NCI-H128 (cell line): ENCODE measurements around the gene CHMP4B.

ENCODE experiments used
- DNase-seq: peaks from one replicate; lab custom pipeline; 2025; ENCODE audit not compliant: unreplicated experiment; lab: John Stamatoyannopoulos, UW

The CHMP4B gene

GRCh38 chr20:33859751-33860150, 48.6 kb downstream of the CHMP4B start:
- no peak for DNase-seq

GRCh38 chr20:33861458-33861857, 50.3 kb downstream of the CHMP4B start:
- DNase-seq = no peak

GRCh38 chr20:33862709-33863403, 51.7 kb downstream of the CHMP4B start:
- peak; percentile 5 for DNase-seq

GRCh38 chr20:33863440-33864323, 52.5 kb downstream of the CHMP4B start:
- DNase-seq = no peak

GRCh38 chr20:33864324-33864963, 53.3 kb downstream of the CHMP4B start:
- no peak for DNase-seq

DNA sequence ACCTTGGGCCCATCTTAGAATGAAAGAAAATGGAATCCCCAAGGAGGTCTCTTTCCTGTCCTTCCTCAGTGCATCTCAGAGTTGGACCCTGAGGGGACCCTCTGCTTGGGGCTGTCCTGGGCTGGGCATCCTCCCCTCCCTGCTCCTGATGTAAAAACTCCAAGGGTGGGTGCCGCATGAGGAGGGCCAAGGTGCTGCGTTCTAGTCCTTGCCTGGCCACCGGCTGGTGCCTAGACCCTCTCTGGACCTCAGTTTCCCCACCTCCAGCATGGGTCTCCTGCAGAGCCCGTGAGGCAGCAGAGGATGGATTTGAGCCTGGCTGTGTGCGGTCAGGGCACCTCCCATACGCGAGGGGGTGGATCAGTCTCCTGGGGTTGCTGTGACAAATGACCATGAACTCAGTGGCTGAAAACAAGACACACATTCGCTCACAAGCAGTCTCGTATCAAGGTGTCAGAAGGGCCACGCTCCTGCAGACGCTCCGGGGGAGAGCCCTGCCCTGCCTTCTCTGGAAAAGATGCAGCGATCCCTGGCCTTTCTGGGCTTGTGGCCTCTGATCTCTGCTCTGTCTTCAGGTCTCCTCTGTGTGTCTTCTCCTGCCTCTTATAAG, 54.7 kb downstream of the CHMP4B start:
- DNase-seq = no peak

DNA sequence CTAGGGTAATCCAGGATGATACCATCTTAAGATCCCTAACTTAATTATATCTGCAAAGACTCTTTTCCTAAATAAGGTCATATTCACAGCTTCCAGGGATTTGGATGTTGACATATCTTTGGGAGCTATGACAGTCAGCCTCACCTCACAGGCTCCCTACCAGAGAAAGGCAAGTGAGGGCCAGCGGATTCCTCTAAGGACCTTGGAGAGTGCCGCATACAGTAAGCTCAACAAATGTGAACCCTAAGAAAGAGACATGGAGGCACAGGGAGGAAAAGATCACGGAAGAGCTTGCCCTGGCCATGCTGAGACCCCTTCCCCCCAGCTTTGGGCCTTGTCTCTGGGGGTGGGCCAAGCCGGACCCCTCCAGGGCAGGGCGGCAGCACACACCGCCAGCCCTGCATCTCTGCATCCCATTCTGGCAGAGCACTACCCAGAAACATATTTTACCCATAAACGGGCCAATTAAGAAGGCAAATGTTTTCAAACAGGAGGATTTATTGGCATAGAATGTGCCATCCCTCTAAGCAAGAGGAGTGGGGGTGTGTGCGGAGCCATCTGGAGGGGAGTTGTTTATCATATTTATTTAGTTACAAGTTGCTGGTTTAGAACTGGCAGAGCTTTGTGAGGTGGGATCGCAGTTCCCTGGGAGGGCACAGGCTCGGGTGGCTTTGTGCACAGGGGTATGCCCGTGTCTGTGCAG, 55.4 kb downstream of the CHMP4B start:
- no peak for DNase-seq

DNA sequence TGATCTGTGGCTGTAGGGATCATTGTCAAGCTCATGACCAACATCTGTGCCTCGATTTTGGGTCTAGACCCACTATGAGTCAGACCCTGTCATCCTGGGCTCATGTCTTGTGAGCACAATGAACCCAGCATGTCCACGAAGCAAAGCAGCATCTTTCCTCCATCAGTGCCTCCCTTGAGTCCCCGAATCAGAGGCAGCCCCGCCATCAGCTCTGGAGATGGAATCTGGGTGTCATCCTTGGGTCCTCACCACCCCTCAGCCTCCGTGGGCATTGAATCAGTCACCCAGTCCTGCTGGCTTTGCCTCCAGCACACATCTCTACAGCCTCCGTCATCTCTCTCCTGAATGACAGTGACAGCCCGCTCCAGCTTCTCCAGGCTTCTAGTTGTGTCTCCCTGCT, 56.9 kb downstream of the CHMP4B start:
- DNase-seq = no peak

DNA sequence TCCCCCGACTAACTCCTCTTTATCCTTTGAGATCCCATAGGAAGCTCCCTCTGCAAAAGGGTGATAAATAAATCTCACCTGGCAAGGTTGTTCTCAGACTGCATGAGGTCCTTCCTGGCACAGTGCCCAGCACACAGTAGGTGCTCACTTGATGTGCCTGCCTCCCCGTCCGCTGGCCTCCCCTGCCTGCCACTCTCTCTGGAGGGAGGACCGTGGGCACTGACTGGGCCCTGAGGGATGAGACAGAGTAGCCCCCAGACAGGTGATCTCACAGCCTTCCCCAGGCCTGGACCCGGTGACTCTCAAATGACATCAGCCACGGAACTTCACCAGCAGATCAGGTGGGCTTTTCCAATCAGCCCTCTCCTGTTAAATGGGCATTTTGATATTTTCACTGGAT, 57.4 kb downstream of the CHMP4B start:
- DNase-seq = no peak

DNA sequence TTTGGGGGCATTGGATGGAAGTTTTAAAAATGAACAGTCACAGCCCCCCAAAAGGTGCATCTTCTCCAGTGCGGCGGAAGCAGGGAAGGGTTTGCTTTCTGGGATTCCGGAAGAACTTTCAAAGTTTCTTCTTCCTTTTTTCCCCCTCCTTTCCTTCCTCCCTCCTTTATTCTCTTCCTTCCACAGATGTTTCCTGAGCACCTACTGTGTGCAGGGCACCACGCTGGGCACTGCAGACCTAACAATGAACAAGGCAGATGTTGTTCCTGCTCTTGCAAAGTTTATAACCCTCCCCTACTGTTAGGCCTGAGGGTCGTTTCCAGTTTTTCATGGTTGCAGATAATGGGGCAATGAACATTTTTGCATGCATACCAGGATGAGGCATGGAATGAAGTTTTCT, 58.1 kb downstream of the CHMP4B start:
- DNase-seq = no peak

GRCh38 chr20:33871362-33871761, 60.2 kb downstream of the CHMP4B start:
- no peak for DNase-seq

GRCh38 chr20:33874129-33874528, 63.0 kb downstream of the CHMP4B start:
- DNase-seq = no peak

- no peak for DNase-seq
Observed at GRCh38 chr20:33875055-33875454, 63.9 kb downstream of the CHMP4B start.

DNA sequence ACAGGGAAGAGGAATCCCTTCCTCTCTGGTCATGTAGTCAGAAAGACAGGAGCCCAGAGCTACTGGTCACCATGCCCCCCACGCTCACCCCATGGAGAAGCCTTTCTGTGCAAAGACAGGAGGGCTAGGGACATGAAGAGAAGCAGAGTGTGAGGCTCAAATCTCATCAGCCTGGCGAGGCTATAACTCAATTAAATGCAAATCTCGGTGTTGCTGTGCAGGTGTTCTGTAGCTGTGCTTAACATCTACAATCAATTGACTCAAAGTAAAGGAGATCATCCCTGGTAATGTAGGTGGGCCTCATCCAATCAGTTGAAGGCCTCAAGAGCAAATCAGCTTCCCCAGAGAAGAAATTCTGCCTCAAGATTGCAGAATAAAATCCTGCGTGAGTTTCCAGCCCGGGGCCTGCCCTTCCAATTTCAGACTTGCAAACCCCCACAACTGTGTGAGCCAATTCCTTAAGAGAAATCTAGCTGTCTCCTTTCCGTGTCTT, 64.4 kb downstream of the CHMP4B start:
- no peak for DNase-seq

GRCh38 chr20:33878583-33878982, 67.4 kb downstream of the CHMP4B start:
- DNase-seq = no peak

DNA sequence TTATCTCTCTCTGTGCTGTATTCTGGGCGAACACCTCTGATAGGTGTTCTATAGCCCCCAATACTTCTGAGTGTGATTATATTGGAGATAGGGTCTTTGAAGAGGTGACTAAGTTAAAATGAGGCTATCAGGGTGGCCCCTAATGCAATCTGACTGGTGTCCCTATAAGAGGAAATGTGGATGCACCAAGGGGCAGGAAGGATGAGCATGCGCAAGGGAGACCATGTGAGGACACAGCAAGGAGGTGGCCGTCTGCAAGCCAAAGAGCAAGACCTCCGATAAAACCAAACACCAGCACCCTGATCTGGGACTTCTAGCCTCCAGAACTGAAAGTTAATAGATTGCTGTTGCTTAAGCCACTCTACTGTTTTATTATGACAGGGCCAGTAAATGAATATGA, 69.2 kb downstream of the CHMP4B start:
- no peak for DNase-seq

- no peak for DNase-seq
Observed at GRCh38 chr20:33881989-33882388, 70.8 kb downstream of the CHMP4B start.

DNA sequence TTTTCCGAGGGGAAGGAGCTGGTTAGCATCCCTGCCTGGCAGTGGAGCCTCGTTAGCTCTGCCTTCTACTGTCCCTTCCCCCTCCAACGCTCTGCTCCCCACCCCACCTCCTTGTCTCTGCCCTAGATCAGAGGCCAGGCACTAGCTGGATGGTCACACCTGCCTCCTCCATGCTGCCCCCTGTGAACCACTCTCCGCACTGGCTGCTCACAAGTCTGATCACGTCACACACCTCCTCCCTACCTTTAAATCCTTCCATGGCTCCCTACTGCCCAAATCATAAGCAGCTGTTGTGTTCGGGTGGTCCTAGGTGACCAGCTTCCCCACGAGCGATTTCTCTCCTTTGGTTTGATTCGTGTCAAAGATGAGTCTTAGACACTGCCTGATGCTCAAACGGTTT, 71.3 kb downstream of the CHMP4B start:
- DNase-seq = no peak

DNA sequence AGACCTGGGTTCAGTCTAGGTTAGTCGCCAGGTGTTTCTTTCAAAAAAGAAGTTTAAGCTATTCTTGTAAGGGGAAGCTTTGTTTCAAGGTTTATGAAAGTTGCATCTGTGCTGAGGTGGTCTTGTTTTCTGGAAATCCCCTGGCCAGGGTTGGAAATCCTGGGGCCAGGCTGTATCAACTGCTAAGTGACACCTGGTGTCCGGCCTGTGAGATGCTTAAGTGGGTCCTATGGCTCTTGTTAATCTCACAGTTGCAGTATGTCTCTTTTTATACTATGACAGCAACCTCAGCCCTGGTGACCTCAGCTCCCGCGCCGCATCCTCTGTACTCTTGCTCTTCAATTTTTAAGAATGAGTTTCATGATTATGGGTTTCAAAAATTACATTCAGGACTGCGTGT, 72.0 kb downstream of the CHMP4B start:
- DNase-seq = no peak

DNA sequence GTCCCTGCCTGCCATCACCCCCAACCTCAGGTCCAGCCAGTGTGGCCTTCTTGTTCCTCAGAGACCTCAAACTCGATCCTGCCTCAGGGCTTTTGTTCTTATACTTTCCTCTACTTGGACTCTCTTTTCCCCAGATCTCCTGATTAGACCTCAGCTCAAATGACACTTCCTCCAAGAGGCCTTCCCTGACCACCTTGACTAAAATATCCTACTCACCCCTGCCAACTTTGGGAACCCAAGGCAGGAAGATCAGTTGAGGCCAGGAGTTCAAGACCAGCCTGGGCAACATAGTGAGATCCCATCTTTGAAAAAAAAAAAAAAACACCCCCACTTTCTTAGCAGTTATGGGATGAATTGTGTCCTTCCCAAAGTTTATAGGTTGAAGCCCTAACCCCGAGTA, 73.5 kb downstream of the CHMP4B start:
- DNase-seq = no peak

DNA sequence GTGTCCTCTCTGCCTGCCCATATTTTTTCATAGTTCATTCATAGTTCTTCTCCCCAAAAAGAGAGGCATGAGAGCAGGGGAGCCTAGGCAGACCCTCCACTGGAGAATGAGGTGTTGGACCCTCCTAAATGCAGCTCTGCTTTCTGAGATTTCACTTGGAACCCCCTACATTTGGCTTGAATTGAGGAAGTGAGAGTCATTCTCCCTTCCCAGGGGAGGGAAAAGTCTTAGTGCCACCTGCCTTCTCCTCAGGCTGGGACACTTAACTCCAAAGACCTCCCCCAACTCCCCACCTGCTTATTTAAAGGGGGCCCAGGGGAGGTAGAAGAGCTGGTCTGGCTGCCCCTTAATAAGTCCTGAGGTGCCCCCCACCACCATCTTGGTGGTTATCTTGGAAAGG, 78.2 kb downstream of the CHMP4B start:
- DNase-seq = no peak
